GM18505 (cell line): Measurements from ENCODE around the gene MT1A.
"Not testable (repeated sequence)": the region's sequence is repeated elsewhere in the genome, so short reads cannot be mapped to it uniquely, and the experiment has no call there.

Experiments
- ATAC-seq: cut with Tn5 transposase; IDR thresholded peaks from one replicate; pipeline ENCODE4 v1.9.1; 2021; ENCODE audit not compliant: unreplicated experiment
- POLR2A ChIP-seq: IDR thresholded peaks from 4 replicates; pipeline ENCODE4 v1.6.1; 2011; ENCODE audit warnings: borderline replicate concordance; ENCODE audit not compliant: insufficient read depth, insufficient read length; ENCODE audit errors: extremely low read depth

The MT1A gene

DNA sequence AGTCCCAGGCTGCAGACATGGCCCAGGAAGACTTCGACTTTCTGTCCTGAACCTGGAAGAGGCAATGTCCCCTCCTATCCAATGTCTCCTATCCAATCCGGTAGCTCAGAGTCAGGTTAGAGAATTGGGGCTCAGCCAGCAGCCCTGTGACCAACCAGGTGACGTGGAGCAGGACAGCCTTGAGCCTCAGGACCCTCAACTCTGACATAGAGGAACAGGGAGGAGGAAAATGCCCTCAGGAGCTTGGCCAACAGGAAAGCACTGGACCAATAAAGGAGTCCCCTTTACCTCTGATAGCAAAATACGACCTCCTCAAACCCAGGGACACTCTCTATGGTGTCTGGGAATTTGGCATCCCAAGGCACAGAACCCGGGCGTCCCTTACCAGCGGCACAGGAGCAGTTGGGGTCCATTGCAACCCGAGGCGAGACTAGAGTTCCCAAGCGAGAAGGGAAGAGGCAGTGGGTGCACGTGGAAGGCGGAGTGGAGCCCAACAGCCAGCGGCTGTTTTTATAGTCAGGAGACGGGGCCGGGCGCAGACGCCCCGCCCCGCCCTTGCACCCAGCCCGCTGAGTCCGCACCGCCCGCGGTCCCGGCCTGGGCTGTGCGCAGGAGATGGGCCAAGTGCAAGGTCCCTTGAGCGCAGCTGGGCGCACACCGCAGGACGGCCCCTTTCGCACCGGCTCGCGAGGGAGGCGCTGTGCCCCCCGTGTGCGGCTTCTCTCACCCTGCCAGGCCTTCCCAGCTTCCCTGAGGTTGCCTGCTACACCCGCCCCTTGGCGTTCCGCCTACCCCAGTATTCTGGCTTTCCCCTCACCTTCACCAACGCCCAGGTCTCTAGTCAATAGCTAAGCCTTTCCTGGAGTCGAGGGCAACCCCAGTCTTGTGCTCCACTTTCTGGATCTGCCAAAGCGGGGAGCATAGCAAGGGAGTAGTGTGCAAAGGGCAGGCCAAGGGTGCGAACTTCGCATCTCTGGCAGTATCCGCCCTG, 29.4 kb downstream of the MT1A start, which contains the start of gene MT1G:
Gene MT1G, minus strand, starts transcription at position 485 of the 991 bp plus-strand sequence. Its CDS starts 72 bp downstream, at position 413.
- no peak for TF ChIP-seq POLR2A
- ATAC-seq, result no peak

DNA sequence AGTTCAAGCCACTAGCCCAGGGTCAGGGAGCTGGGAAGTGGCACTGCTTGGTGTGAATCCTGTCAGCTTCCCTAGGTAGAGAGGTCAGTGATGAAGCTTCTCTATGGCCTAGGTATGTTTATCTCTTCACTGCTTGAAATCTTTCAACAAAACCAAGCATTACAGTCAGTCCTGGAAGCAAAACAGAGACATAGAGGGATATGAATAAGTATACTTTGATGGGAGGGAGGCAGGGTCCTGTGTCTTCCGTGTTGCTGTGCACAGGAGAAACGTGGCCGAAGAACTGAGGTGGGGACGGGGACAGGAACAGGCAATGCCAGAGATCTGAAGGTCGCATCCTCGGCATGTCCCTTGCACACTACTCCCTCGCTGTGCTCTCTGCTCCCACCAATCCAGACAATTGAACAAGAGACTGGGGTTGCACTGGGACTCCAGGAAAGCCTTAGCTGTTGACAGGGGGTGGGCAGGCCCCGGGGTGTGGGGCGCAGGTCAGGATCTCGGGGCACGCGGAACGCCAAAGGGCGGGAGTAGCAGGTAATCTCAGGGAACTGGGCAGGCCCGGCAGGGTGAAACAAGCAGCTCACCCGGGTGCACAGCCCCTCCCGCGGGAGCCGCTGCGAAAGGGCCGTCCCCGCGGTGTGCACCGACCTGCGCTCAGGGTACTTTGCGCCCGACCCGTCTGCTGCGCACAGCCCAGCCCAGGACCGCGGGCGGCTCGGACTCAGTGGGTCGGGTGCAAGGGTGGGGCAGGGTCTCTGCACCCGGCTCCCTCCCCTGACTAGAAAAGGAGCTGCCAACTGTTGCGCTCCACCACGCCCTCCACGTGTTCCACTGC, 30.8 kb downstream of the MT1A start, which contains the start of gene MT1H:
Gene MT1H, plus strand, starts transcription at position 810 of the 835 bp plus-strand sequence. CDS start 71 bp downstream, outside the sequence.
- no peak for ATAC-seq
- no peak for TF ChIP-seq POLR2A

DNA sequence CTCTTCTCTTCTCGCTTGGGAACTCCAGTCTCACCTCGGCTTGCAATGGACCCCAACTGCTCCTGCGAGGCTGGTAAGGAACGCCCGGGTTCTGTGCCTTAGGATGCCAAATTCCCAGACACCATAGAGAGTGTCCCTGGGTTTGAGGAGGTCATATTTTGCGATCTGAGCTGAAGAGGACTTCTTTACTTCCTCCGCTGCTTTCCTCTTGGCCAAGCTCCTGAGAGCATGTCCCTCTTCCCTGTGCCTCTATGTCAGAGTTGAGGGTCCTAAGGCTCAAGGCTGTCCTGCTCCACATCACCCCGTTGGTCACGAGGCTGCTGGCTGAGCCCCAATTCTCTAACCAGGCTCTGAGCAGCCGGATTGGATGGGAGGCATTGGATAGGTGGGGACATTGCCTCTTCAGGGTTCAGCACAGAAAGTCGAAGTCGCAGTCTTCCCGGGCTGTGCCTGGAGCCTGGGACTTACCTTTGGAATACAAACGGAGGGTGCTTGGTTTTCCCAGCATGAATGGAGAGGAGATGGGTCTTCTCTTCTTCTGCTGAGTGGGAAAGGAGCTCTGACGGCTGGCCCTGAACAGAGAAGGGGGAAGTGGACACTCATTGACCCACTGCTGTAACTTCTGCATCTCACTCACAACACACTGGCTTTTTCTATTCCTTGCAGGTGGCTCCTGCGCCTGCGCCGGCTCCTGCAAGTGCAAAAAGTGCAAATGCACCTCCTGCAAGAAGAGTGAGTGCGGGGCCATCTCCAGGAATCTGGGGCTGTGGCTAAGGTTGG, 31.6 kb downstream of the MT1A start:
- ATAC-seq, result no peak
- no peak for TF ChIP-seq POLR2A

DNA sequence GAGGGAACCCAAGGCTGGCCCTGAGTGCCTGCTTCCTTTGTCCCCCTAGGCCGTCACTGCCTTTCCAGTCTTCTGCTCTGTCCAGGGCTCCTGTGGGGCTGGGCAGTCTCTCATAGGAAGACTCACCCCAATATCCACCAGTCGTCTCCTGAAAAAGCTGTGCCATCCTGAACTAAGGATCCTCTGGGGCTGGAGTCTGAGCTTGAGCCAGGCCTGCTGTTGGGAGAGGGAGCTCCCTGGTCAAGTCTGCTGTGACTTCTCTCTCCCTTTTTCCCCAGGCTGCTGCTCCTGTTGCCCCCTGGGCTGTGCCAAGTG, 32.1 kb downstream of the MT1A start:
- TF ChIP-seq POLR2A, result no peak
- ATAC-seq, result no peak

DNA sequence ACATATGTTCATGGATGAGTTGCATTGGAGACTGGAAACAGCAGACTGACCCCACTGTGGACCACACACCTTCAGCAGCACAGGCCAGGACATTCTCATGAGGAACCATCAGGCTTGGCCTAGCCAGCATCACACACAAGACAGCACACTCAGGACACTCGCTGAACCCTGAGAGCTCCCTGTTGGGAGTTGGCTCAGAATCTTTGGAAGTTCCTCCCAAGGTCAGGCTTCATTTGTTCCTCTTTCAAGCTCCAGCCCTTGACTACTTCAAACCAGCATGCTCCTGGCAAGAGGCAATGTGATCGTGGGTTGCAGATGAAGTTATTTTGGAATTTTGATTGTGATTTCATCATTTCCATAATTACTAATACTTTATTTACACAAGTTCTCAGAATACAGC, 33.2 kb downstream of the MT1A start:
- not testable (repeated sequence) for ATAC-seq

DNA sequence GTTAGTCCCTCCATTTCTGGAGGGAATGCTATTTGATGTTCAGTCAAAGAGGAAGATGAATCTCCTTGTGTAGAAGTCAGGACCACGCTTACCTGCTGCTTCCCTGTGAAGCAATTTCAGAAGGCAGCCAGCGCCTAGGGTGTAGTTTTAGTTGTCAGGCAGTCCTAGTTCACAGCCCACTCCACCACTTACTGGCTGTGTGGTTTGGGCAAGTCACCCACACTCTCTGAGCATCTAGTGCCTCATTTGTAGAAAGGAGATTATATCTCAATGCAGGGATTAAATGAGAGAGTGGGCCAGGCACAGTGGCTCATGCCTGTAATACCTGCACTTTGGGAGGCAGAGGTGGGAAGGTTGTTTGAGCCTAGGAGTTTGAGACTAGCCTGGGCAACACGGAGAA, 33.7 kb downstream of the MT1A start:
- not testable (repeated sequence) for ATAC-seq

DNA sequence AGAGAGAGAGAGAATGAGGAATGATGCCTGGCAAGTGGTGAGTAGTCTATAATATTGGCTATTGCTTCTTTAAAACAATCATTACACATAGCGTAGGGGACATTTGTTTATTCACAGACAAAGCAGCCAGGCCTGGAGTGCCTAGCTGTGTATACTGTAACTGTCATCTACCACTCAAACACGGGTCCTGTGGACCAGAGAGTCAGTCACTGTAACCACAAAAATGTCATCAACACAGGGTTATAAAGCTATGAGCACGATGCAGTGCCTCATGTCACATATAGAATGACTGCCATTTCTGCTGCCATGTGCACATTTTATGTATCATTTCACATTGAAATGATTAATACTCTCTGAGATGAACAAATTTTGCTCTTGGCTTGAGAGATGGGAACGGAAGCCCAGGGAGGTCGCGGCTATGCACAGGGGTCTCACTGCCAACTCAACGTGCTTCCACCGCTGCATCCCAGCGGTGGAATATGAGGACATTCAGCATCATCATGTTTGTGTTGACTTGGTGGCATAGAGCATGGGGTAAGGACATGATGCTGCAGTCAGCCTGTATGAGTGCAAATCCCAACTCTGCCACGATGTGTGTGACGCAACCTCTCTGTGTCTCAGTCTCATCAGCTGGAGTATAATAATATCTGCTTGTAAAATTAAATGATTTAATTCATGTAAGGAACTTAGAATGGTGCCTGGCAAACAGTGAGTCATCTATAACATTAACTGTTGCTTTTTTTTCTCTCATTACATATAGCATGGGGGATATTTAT, 34.5 kb downstream of the MT1A start:
- TF ChIP-seq POLR2A, result no peak
- no peak for ATAC-seq

DNA sequence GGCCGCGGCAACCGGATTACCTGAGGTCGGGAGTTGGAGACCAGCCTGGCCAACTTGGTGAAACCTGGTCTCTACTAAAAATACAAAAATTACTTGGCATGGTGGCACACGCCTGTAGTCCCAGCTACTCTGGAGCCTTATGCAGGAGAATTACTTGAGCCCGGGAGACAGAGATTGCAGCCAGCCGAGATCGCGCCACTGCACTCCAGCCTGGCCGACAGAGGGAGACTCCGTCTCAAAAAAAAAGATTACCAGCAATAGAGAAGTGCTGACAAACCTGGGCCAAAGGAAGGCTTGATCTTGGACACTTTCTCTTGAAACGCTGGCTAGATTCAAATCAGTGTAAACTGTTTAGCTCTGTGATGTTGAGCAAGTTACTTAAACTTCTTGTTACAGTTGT, 35.5 kb downstream of the MT1A start:
- no peak for ATAC-seq
- no peak for TF ChIP-seq POLR2A

DNA sequence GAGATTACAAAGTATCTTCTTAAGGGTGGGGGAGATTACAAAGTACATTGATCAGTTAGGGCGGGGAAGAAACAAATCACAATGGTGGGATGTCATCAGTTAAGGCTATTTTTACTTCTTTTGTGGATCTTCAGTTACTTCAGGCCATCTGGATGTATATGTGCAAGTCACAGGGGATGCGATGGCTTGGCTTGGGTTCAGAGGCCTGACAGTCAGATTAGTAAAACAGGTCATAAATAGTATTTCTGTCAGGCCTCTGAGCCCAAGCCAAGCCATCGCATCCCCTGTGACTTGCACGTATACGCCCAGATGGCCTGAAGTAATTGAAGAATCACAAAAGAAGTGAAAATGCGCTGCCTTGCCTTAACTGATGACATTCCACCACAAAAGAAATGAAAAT, 36.1 kb downstream of the MT1A start:
- not testable (repeated sequence) for ATAC-seq

DNA sequence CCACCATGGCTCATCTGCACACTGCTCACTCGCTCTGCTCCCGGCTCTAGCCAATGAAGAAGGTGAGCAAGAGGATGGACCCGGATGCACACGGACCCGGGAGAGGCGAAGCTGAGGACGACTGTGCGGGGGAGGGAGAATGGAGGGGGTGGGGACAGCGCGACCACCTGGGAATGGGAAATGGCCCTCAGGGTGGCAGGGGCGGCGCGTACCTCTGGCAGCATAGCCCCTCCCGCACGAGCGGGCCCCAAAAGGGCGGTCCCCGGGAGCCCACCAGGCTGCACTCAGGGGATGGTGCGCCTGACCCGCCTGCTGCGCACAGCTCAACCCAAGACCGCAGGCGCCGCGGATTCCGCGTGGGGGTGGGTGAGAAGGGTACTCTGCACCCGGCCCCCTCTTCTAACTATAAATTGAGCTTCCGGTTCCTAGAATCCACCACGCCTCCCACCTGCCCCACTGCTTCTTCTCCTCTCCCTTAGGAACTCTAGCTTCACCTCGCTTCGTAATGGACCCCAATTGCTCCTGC, 37.3 kb downstream of the MT1A start:
- ATAC-seq, result no peak
- no peak for TF ChIP-seq POLR2A

DNA sequence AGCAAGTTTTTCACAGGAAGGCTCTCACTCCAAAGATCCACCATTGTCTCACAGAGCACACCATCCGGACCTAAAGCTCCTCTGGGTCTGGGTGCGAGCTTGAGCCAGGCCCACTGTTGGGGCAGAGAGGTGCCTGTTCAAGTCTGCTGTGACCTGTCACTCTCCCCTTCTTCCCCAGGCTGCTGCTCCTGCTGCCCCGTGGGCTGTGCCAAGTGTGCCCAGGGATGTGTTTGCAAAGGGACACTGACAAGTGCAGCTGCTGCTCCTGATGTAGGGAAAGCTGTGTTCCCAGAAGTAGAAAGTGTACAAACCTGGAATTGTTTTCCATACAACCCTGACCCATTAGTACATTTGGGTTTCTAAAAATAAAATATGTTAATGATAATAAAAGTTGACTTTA, 39.0 kb downstream of the MT1A start:
- no peak for TF ChIP-seq POLR2A

DNA sequence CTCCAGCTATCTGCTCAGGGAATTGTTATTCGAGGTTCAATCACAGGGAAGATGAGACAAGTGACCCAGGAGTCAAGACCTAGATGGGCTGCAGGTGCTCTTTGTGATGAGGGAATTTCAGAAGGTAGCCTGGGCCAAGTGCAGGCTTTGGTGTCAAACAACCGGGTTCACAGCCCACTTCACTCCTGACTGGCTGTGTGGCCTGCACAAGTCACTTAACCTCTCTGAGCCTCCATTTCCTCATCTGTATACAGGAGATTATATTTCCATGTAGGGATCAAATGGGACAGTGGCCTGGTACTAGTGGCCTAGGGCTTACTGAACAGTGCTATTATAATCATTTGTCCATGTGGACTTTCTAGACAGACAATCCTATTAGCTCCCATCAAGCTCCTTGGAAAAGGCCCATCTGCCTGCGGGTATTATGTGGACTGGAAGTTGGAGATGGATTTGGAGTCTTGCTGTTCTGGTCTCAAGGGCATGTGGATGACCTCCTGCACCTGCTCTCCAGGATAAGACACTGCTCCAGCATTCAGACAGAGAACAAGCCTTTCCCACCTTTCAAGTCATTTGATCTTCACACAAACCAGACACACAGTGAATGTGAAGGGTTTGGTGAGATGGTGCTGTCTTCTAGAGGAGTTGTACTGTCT, 40.7 kb downstream of the MT1A start:
- ATAC-seq, result no peak
- no peak for TF ChIP-seq POLR2A

More for the DNA sequence above, 39.0 kb downstream of the MT1A start:
- no peak for ATAC-seq

DNA sequence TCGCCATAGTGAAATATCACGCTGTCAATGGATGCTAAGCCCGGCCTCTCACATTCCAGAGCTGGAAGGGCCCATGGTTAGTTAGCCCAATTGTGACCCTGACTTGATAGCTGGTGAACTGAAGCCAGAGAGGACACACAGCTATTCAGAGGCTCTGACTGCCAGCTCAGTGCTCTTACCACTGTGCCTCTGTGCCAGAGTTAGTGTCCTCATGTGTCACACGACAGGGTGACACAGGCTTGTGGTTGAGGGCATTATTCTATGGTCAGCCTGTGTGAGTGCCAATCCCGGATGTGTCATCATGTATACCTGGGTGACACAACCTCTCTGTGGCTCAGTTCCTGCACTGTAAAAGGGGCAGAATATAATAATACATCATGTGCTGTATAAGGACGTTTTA, 41.4 kb downstream of the MT1A start:
- no peak for TF ChIP-seq POLR2A
- no peak for ATAC-seq
